DOHH2 (cell line): ENCODE results near the gene SHLD1.
"Not testable (repeated sequence)": the region's sequence is repeated elsewhere in the genome, so short reads cannot be mapped to it uniquely, and the experiment has no call there.

Experiments
- H3F3A ChIP-seq: fragments of 200-600 bp; sonication (generic), shearing (Covaris generic); 2 replicates; pipeline ENCODE4 v1.6.0; 2016; ENCODE audit warnings: antibody characterized with exemption, mild to moderate bottlenecking; ENCODE audit not compliant: control insufficient read depth, insufficient read depth
- H3K27ac ChIP-seq: fragments of 200-600 bp; sonication (generic); 2 replicates; pipeline ENCODE4 v1.5.1; 2014; ENCODE audit warnings: low read depth, mild to moderate bottlenecking, low read length, moderate library complexity
- H3K27me3 ChIP-seq: fragments of 200-600 bp; sonication (generic); 2 replicates; pipeline ENCODE4 v1.6.1; 2014; ENCODE audit warnings: mild to moderate bottlenecking, low read length, mixed read lengths; ENCODE audit not compliant: control insufficient read depth
- H3K36me3 ChIP-seq: fragments of 200-600 bp; sonication (generic); 2 replicates; pipeline ENCODE4 v1.6.1; 2014; ENCODE audit warnings: mild to moderate bottlenecking, low read length, moderate library complexity, mixed read lengths; ENCODE audit not compliant: control insufficient read depth
- H3K4me1 ChIP-seq: fragments of 200-600 bp; sonication (generic); 2 replicates; pipeline ENCODE4 v1.6.1; 2014; ENCODE audit warnings: mild to moderate bottlenecking, low read length, mixed read lengths; ENCODE audit not compliant: control insufficient read depth
- H3K4me2 ChIP-seq: fragments of 200-600 bp; sonication (generic); 2 replicates; pipeline ENCODE4 v1.6.0; 2014; ENCODE audit warnings: mild to moderate bottlenecking, low read length, moderate library complexity
- H3K4me3 ChIP-seq: fragments of 200-600 bp; sonication (generic); 2 replicates; pipeline ENCODE4 v1.5.1; 2014; ENCODE audit warnings: mild to moderate bottlenecking, low read length, mixed read lengths
- H3K79me2 ChIP-seq: fragments of 200-600 bp; sonication (generic); 2 replicates; pipeline ENCODE4 v1.6.1; 2014; ENCODE audit warnings: mild to moderate bottlenecking, low read length, mixed read lengths; ENCODE audit not compliant: control insufficient read depth
- H3K9me2 ChIP-seq: fragments of 200-600 bp; sonication (generic); replicated peaks from 2 replicates; pipeline ENCODE4 v1.6.1; 2014; ENCODE audit warnings: mild to moderate bottlenecking, low read length, mixed read lengths; ENCODE audit not compliant: control insufficient read depth
- H3K9me3 ChIP-seq: fragments of 200-600 bp; sonication (generic); 2 replicates; pipeline ENCODE4 v1.6.1; 2014; ENCODE audit warnings: antibody characterized with exemption, low read length, mixed read lengths; ENCODE audit not compliant: control insufficient read depth, insufficient read depth
- H4K20me1 ChIP-seq: fragments of 200-600 bp; sonication (generic); 2 replicates; pipeline ENCODE4 v1.6.0; 2014; ENCODE audit warnings: low read depth, mild to moderate bottlenecking, antibody characterized with exemption, low read length, moderate library complexity; ENCODE audit not compliant: control insufficient read depth, insufficient read depth
- CTCF ChIP-seq: fragments of 200-600 bp; sonication (generic); IDR thresholded peaks from one replicate; pipeline ENCODE4 v1.5.1; 2014; ENCODE audit warnings: antibody characterized with exemption, mild to moderate bottlenecking, low read depth, low read length; ENCODE audit not compliant: poor library complexity, severe bottlenecking
- EZH2phosphoT487 ChIP-seq: fragments of 200-600 bp; sonication (generic); IDR thresholded peaks from 2 replicates; pipeline ENCODE4 v1.6.1; 2017; ENCODE audit warnings: borderline replicate concordance, mild to moderate bottlenecking, antibody characterized with exemption, low read length, moderate library complexity, mixed read lengths

The SHLD1 gene

GRCh38 chr20:5719861-5720403 is 30.3 kb upstream of the SHLD1 start:
- TF ChIP-seq EZH2phosphoT487 = no peak
- no peak for TF ChIP-seq CTCF
- Histone ChIP-seq H3F3A (no peaks in the 10 kb centered on the region), H3K27ac (no peak overlapping the region), H3K36me3 (no peaks in the 10 kb centered on the region), H3K27me3 (no peaks in the 10 kb centered on the region), H3K4me2 (no peak overlapping the region), H3K79me2 (no peaks in the 10 kb centered on the region), H4K20me1 (no peaks in the 10 kb centered on the region), H3K9me3 (no peaks in the 10 kb centered on the region), H3K4me1 (peaks cover 19% of the 10 kb centered on the region), H3K9me2 (no peaks in the 10 kb centered on the region), H3K4me3 (no peak overlapping the region)

DNA sequence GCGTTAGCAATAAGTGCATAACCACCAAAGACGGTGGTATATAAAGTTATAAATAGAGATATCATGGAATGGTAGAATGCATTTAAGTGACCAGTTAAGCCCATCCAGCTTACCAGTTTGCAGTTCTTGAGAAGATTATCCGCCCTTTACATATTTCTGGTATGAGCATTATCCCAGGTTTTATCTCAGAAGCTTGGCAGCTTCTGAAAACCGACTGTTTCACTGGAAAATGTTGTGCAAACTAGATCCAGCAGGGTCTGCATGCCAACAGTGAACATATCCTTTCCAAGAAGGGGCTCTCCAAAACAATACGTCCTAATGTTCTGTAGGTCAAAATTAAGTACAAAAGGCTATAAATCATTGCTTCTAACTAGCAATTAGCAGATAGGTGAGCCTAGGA is 29.5 kb upstream of the SHLD1 start:
- H3K27me3 ChIP-seq = no peaks in the 10 kb centered on the region
- no peak overlapping the region for H3K4me3 ChIP-seq
- no peaks in the 10 kb centered on the region for H4K20me1 ChIP-seq
- H3K36me3 ChIP-seq = no peaks in the 10 kb centered on the region
- no peaks in the 10 kb centered on the region for H3K9me3 ChIP-seq
- TF ChIP-seq EZH2phosphoT487 (no peak), CTCF (no peak)
- no peaks in the 10 kb centered on the region for H3K79me2 ChIP-seq
- no peak overlapping the region for H3K4me2 ChIP-seq
- H3K4me1 ChIP-seq = peaks cover 16% of the 10 kb centered on the region
- no peaks in the 10 kb centered on the region for H3K9me2 ChIP-seq
- no peaks in the 10 kb centered on the region for H3F3A ChIP-seq
- H3K27ac ChIP-seq = no peak overlapping the region

DNA sequence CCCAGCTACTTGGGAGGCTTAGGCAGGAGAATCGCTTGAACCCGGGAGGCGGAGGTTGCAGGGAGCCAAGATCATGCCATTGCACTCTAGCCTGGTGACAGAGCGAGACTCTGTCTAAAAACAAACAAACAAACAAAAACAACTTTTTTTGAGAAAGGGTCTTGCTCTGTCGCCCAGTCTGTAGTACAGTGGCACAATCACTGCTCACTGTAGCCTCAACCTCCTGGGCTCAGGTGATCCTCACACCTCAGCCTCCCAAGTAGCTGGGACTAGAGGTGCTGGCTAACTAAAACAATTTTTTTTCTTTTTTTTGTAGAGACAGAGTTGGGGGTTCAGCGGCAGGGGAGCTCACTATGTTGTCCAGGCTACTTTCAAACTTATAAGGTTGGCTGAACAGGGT is 28.8 kb upstream of the SHLD1 start:
- H3F3A ChIP-seq, H3K4me2 ChIP-seq, H3K36me3 ChIP-seq, H3K79me2 ChIP-seq, H4K20me1 ChIP-seq, H3K4me3 ChIP-seq, H3K9me3 ChIP-seq, H3K9me2 ChIP-seq, H3K27ac ChIP-seq, H3K27me3 ChIP-seq: not testable (repeated sequence)
- H3K4me1 ChIP-seq = peaks cover 16% of the 10 kb centered on the region

- TF ChIP-seq EZH2phosphoT487 (no peak), CTCF (no peak)
- H3K4me3 ChIP-seq = no peak overlapping the region
- H3F3A ChIP-seq = no peaks in the 10 kb centered on the region
- H3K79me2 ChIP-seq = no peaks in the 10 kb centered on the region
- no peaks in the 10 kb centered on the region for H3K27me3 ChIP-seq
- H3K27ac ChIP-seq = no peak overlapping the region
- H3K4me2 ChIP-seq = no peak overlapping the region
- H3K4me1 ChIP-seq = peaks cover 16% of the 10 kb centered on the region
- H3K9me2 ChIP-seq = no peaks in the 10 kb centered on the region
- no peaks in the 10 kb centered on the region for H4K20me1 ChIP-seq
- no peaks in the 10 kb centered on the region for H3K9me3 ChIP-seq
- no peaks in the 10 kb centered on the region for H3K36me3 ChIP-seq
Measured at GRCh38 chr20:5722927-5723326, 27.3 kb upstream of the SHLD1 start.

DNA sequence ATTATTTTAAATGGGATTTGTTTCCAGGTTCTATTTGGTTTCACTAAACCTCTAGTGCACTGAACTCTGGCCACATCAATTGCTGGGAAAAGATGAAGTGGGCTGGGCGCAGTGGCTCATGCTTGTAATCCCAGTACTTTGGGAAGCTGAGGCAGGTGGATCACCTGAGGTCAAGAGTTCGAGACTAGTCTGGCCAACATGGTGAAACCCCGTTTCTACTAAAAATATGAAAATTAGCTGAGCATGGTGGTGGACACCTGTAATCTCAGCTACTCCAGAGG is 25.1 kb upstream of the SHLD1 start:
- not testable (repeated sequence) for H3K4me2 ChIP-seq, H3K27ac ChIP-seq

More for the DNA sequence above, 25.1 kb upstream of the SHLD1 start:
- H3K4me3 ChIP-seq, H3K79me2 ChIP-seq, H3K27me3 ChIP-seq, H3F3A ChIP-seq, H4K20me1 ChIP-seq, H3K4me1 ChIP-seq, H3K9me2 ChIP-seq, H3K9me3 ChIP-seq, H3K36me3 ChIP-seq: not testable (repeated sequence)
